Measurements from ENCODE around the gene CPNE5. TPM values are rescaled to one million over a fixed set of nuclear protein-coding genes. Genes with fewer than 3 reads are reported as not detected.

The CPNE5 gene
- 6.6 TPM for total RNA-seq

- H3K27ac ChIP-seq, result peak within 1 kb of the TSS; percentile 60
Measured at GRCh38 chr6:36838896-36839748, at the start of gene CPNE5. CPNE5 (minus strand) TSS chr6:36839444; CDS start chr6:36839377, 67 bp downstream.

GRCh38 chr6:36888115-36888643 is 48.9 kb upstream of the CPNE5 start:
- Histone ChIP-seq H3K9me3 (no peaks in the 10 kb centered on the region), H3K36me3 (peaks cover 0 to 5% of the 10 kb centered on the region in 2 donors), H3K27me3 (no peaks in the 10 kb centered on the region), H3K4me1 (peaks cover 25% of the 10 kb centered on the region), H3K27ac (no peak overlapping the region), H3K4me3 (no peak overlapping the region)
- TF ChIP-seq POLR2AphosphoS5 (IDR thresholded peaks at IDR 0.05; ENCODE audit: insufficient read depth in 1 of 2, low read depth in 1 of 2), result no peak
- TF ChIP-seq POLR2A (IDR thresholded peaks at IDR 0.05), result no peak
- TF ChIP-seq CTCF (IDR thresholded peaks at IDR 0.05), result no peak
- DNase-seq (ENCODE audit: extremely low spot score in 2 of 2), result no peak
- intact Hi-C loops (cut with DNase I), result loop anchor here (10.0 kb wide), 1 partner anchor 97 kb away; the partner anchor contains the start of gene MTCH1

More at GRCh38 chr6:36838896-36839748, at the start of gene CPNE5:
- H3K4me1 ChIP-seq, result peaks cover 25% of the 10 kb centered on the region
- peak within 1 kb of the TSS; percentile 46 to 80 for H3K4me3 ChIP-seq
- intact Hi-C loops (cut with DNase I), result no loop called here
- no peaks in the 10 kb centered on the region for H3K27me3 ChIP-seq
- peak in 1 of 2 donors; percentile 28 for TF ChIP-seq POLR2AphosphoS5 (IDR thresholded peaks at IDR 0.05; ENCODE audit: insufficient read depth in 1 of 2, low read depth in 1 of 2)
- TF ChIP-seq POLR2A (IDR thresholded peaks at IDR 0.05), result no peak
- H3K36me3 ChIP-seq, result no peaks in the 10 kb centered on the region
- no peak for DNase-seq (ENCODE audit: extremely low spot score in 2 of 2)
- no peaks in the 10 kb centered on the region for H3K9me3 ChIP-seq

- H3K27ac ChIP-seq, result peak overlapping the region; percentile 96
Measured at GRCh38 chr6:36886950-36887618, 47.8 kb upstream of the CPNE5 start.

GRCh38 chr6:36885461-36886401 is 46.5 kb upstream of the CPNE5 start, which contains the start of gene C6orf89:
C6orf89 (plus strand) TSS chr6:36885952; CDS start chr6:36899445, 13,493 bp downstream.
- peak within 1 kb of the TSS; percentile 96 for H3K27ac ChIP-seq
- no peaks in the 10 kb centered on the region for H3K9me3 ChIP-seq
- peaks cover 25% of the 10 kb centered on the region for H3K4me1 ChIP-seq
- peak within 1 kb of the TSS; percentile 68 to 82 for H3K4me3 ChIP-seq
- intact Hi-C loops (cut with DNase I), result loop anchor here (2.0 to 10.0 kb wide), 2 partner anchors 99 to 133 kb away; partner anchors contain the start of gene MTCH1
- TF ChIP-seq CTCF (IDR thresholded peaks at IDR 0.05), result peak; percentile 90 to 97 (median 96)
- TF ChIP-seq POLR2AphosphoS5 (IDR thresholded peaks at IDR 0.05; ENCODE audit: insufficient read depth in 1 of 2, low read depth in 1 of 2), result peak; percentile 96 to 97
- TF ChIP-seq POLR2A (IDR thresholded peaks at IDR 0.05), result peak in 1 of 2 donors; percentile 63
- no peaks in the 10 kb centered on the region for H3K27me3 ChIP-seq
- no peaks in the 10 kb centered on the region for H3K36me3 ChIP-seq
- DNase-seq (ENCODE audit: extremely low spot score in 2 of 2), result peak; percentile 97 to 98

More at GRCh38 chr6:36886950-36887618, 47.8 kb upstream of the CPNE5 start:
- Histone ChIP-seq H3K36me3 (no peaks in the 10 kb centered on the region), H3K4me1 (peaks cover 25% of the 10 kb centered on the region), H3K9me3 (no peaks in the 10 kb centered on the region), H3K4me3 (peak overlapping the region; percentile 68 to 82), H3K27me3 (no peaks in the 10 kb centered on the region)
- DNase-seq (ENCODE audit: extremely low spot score in 2 of 2), result no peak
- no peak for TF ChIP-seq POLR2AphosphoS5 (IDR thresholded peaks at IDR 0.05; ENCODE audit: insufficient read depth in 1 of 2, low read depth in 1 of 2)
- no peak for TF ChIP-seq CTCF (IDR thresholded peaks at IDR 0.05)
- TF ChIP-seq POLR2A (IDR thresholded peaks at IDR 0.05), result no peak
- intact Hi-C loops (cut with DNase I), result loop anchor here (10.0 kb wide), 1 partner anchor 98 kb away; the partner anchor contains the start of gene MTCH1

Measured in vagina (tissue), 2 donors.